ENCODE results near the gene PITPNM3. TPM values are rescaled to one million over a fixed set of nuclear protein-coding genes. Genes with fewer than 3 reads are reported as not detected.

The PITPNM3 gene
- total and polyA plus RNA-seq, 2 experiments from 2014 or later = 1.0 to 1.5 TPM

DNA sequence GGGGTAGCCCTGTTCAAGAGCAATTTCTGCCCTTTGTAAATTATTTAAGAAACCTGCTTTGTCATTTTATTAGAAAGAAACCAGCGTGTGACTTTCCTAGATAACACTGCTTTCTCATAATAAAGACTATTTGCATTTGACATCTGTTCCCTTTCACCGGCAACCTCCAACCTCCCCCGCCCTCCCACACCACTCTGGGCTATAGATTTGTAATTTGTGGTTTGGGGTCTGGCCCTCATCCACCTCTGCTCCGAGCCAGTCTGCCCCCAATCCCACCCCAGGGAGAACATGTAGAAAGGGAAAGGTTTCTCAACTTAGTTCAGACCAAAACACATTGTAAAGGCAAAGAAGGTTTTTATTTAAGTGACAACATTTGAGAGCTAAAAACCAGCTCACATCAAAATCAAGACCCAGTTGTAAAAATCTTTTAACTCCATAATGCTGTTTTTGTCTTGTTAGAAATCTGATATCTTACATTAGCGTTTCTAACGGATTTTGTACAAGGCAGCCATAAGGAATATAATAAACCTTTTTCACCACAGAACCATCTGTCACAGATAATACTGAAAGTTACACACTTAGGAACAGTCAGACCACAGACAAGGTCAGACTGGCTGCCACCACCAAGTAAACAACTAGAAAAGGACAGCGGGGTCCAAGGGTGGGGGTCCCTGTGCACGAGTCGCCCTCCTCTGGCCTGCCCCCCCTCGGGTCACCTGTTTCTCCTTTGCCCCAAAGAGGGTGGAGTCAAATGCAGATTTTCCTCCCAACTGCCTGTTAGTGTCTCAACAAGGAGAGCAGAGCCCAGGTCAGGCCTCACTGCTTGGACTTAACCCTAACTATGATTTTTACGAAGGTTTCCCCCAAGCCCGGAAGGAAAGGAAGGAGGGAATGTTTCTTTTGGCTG is 105.2 kb downstream of the PITPNM3 start:
- Histone ChIP-seq H4K20me1 (replicated peaks; ENCODE audit: insufficient read depth) (peaks cover 9% of the 10 kb centered on the region), H3K4me2 (peak overlapping the region; percentile 65), H3K4me3 (no peak overlapping the region), H3K79me2 (replicated peaks; ENCODE audit: insufficient read depth) (peaks cover 6% of the 10 kb centered on the region), H3K27me3 (ENCODE audit: insufficient read depth) (no peaks in the 10 kb centered on the region), H3K27ac (ENCODE audit: low read depth) (0 out of 2 replicates have a peak overlapping the region, but pooled peaks have one; percentile 50), H3F3A (replicated peaks; ENCODE audit: low read depth) (0 out of 2 replicates have a peak, but pooled peaks cover 17% of the 10 kb centered on the region), H3K4me1 (ENCODE audit: insufficient read depth) (peaks cover 33% of the 10 kb centered on the region), H3K9me2 (ENCODE audit: insufficient read depth) (no peaks in the 10 kb centered on the region), H2AFZ (no peak overlapping the region), H3K36me3 (ENCODE audit: insufficient read depth) (peaks cover 24% of the 10 kb centered on the region)
- Mint-ChIP-seq H3K36me3 (ENCODE audit: low read depth) (peaks cover 52% of the 10 kb centered on the region), H3K4me3 (peak overlapping the region; percentile 36; the same call in 1 of the 3 replicates), H3K27ac (peak overlapping the region; percentile 51), H3K9me3 (no peaks in the 10 kb centered on the region), H3K4me1 (peaks cover 55% of the 10 kb centered on the region), H3K27me3 (ENCODE audit: insufficient read depth, low read depth, poor library complexity) (peaks cover 22% of the 10 kb centered on the region)
- ATAC-seq (no peak), DNase-seq (ENCODE audit: low spot score) (peak; percentile 25)
- TF ChIP-seq CREB1 (CRISPR knock-in tag; IDR thresholded peaks at IDR 0.05; ENCODE audit: low read depth) = no peak
- TF ChIP-seq JUNB (IDR thresholded peaks at IDR 0.05; ENCODE audit: unreplicated experiment) = no peak
- TF ChIP-seq, protein P1, sequence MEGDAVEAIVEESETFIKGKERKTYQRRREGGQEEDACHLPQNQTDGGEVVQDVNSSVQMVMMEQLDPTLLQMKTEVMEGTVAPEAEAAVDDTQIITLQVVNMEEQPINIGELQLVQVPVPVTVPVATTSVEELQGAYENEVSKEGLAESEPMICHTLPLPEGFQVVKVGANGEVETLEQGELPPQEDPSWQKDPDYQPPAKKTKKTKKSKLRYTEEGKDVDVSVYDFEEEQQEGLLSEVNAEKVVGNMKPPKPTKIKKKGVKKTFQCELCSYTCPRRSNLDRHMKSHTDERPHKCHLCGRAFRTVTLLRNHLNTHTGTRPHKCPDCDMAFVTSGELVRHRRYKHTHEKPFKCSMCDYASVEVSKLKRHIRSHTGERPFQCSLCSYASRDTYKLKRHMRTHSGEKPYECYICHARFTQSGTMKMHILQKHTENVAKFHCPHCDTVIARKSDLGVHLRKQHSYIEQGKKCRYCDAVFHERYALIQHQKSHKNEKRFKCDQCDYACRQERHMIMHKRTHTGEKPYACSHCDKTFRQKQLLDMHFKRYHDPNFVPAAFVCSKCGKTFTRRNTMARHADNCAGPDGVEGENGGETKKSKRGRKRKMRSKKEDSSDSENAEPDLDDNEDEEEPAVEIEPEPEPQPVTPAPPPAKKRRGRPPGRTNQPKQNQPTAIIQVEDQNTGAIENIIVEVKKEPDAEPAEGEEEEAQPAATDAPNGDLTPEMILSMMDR (conservative IDR thresholded peaks at IDR 0.05; ENCODE audit: low read depth in 2 of 2) = no peak
- TF ChIP-seq STAT1 (IDR thresholded peaks at IDR 0.05; ENCODE audit: unreplicated experiment) = no peak
- TF ChIP-seq, protein P2, sequence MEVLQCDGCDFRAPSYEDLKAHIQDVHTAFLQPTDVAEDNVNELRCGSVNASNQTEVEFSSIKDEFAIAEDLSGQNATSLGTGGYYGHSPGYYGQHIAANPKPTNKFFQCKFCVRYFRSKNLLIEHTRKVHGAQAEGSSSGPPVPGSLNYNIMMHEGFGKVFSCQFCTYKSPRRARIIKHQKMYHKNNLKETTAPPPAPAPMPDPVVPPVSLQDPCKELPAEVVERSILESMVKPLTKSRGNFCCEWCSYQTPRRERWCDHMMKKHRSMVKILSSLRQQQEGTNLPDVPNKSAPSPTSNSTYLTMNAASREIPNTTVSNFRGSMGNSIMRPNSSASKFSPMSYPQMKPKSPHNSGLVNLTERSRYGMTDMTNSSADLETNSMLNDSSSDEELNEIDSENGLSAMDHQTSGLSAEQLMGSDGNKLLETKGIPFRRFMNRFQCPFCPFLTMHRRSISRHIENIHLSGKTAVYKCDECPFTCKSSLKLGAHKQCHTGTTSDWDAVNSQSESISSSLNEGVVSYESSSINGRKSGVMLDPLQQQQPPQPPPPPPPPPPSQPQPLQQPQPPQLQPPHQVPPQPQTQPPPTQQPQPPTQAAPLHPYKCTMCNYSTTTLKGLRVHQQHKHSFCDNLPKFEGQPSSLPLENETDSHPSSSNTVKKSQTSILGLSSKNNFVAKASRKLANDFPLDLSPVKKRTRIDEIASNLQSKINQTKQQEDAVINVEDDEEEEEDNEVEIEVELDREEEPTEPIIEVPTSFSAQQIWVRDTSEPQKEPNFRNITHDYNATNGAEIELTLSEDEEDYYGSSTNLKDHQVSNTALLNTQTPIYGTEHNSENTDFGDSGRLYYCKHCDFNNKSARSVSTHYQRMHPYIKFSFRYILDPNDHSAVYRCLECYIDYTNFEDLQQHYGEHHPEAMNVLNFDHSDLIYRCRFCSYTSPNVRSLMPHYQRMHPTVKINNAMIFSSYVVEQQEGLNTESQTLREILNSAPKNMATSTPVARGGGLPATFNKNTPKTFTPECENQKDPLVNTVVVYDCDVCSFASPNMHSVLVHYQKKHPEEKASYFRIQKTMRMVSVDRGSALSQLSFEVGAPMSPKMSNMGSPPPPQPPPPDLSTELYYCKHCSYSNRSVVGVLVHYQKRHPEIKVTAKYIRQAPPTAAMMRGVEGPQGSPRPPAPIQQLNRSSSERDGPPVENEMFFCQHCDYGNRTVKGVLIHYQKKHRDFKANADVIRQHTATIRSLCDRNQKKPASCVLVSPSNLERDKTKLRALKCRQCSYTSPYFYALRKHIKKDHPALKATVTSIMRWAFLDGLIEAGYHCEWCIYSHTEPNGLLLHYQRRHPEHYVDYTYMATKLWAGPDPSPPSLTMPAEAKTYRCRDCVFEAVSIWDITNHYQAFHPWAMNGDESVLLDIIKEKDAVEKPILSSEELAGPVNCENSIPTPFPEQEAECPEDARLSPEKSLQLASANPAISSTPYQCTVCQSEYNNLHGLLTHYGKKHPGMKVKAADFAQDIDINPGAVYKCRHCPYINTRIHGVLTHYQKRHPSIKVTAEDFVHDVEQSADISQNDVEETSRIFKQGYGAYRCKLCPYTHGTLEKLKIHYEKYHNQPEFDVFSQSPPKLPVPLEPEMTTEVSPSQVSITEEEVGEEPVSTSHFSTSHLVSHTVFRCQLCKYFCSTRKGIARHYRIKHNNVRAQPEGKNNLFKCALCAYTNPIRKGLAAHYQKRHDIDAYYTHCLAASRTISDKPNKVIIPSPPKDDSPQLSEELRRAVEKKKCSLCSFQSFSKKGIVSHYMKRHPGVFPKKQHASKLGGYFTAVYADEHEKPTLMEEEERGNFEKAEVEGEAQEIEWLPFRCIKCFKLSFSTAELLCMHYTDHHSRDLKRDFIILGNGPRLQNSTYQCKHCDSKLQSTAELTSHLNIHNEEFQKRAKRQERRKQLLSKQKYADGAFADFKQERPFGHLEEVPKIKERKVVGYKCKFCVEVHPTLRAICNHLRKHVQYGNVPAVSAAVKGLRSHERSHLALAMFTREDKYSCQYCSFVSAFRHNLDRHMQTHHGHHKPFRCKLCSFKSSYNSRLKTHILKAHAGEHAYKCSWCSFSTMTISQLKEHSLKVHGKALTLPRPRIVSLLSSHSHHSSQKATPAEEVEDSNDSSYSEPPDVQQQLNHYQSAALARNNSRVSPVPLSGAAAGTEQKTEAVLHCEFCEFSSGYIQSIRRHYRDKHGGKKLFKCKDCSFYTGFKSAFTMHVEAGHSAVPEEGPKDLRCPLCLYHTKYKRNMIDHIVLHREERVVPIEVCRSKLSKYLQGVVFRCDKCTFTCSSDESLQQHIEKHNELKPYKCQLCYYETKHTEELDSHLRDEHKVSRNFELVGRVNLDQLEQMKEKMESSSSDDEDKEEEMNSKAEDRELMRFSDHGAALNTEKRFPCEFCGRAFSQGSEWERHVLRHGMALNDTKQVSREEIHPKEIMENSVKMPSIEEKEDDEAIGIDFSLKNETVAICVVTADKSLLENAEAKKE (CRISPR knock-in tag; IDR thresholded peaks at IDR 0.05) = no peak
- no peak for TF ChIP-seq POLR2AphosphoS5 (IDR thresholded peaks at IDR 0.05; ENCODE audit: low read depth)
- no peak for TF ChIP-seq EZH2phosphoT487 (IDR thresholded peaks at IDR 0.05; ENCODE audit: unreplicated experiment)
- TF ChIP-seq NANOG (IDR thresholded peaks at IDR 0.05; ENCODE audit: borderline replicate concordance) = no peak
- TF ChIP-seq EZH2 (IDR thresholded peaks at IDR 0.05; ENCODE audit: low read depth, unreplicated experiment) = no peak
- no peak for TF ChIP-seq ZNF331 (CRISPR knock-in tag; IDR thresholded peaks at IDR 0.05; ENCODE audit: low read depth)
- TF ChIP-seq, protein P3, sequence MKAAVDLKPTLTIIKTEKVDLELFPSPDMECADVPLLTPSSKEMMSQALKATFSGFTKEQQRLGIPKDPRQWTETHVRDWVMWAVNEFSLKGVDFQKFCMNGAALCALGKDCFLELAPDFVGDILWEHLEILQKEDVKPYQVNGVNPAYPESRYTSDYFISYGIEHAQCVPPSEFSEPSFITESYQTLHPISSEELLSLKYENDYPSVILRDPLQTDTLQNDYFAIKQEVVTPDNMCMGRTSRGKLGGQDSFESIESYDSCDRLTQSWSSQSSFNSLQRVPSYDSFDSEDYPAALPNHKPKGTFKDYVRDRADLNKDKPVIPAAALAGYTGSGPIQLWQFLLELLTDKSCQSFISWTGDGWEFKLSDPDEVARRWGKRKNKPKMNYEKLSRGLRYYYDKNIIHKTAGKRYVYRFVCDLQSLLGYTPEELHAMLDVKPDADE (IDR thresholded peaks at IDR 0.05) = no peak
- TF ChIP-seq ZNF114 (CRISPR knock-in tag; IDR thresholded peaks at IDR 0.05) = no peak
- TF ChIP-seq, protein P4, sequence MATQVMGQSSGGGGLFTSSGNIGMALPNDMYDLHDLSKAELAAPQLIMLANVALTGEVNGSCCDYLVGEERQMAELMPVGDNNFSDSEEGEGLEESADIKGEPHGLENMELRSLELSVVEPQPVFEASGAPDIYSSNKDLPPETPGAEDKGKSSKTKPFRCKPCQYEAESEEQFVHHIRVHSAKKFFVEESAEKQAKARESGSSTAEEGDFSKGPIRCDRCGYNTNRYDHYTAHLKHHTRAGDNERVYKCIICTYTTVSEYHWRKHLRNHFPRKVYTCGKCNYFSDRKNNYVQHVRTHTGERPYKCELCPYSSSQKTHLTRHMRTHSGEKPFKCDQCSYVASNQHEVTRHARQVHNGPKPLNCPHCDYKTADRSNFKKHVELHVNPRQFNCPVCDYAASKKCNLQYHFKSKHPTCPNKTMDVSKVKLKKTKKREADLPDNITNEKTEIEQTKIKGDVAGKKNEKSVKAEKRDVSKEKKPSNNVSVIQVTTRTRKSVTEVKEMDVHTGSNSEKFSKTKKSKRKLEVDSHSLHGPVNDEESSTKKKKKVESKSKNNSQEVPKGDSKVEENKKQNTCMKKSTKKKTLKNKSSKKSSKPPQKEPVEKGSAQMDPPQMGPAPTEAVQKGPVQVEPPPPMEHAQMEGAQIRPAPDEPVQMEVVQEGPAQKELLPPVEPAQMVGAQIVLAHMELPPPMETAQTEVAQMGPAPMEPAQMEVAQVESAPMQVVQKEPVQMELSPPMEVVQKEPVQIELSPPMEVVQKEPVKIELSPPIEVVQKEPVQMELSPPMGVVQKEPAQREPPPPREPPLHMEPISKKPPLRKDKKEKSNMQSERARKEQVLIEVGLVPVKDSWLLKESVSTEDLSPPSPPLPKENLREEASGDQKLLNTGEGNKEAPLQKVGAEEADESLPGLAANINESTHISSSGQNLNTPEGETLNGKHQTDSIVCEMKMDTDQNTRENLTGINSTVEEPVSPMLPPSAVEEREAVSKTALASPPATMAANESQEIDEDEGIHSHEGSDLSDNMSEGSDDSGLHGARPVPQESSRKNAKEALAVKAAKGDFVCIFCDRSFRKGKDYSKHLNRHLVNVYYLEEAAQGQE (IDR thresholded peaks at IDR 0.05; ENCODE audit: unreplicated experiment) = no peak
